ENCODE measurements around the gene USP6.

- TF ChIP-seq POLR2A (IDR thresholded peaks at IDR 0.05) = no peak
- TF ChIP-seq CTCF (IDR thresholded peaks at IDR 0.05) = no peak
Measured at GRCh38 chr17:5110816-5111215, 5.0 kb upstream of the USP6 start.

Measured in right lobe of liver (tissue), 4 donors.